GM19025 (cell line): ENCODE results near the gene HS3ST6.
"Not testable (repeated sequence)": the region's sequence is repeated elsewhere in the genome, so short reads cannot be mapped to it uniquely, and the experiment has no call there.

Experiments
- ATAC-seq: cut with Tn5 transposase; IDR thresholded peaks from one replicate; pipeline ENCODE4 v1.9.1; 2021; ENCODE audit warnings: mild to moderate bottlenecking, low read depth, moderate library complexity; ENCODE audit not compliant: unreplicated experiment

Gene HS3ST6

GRCh38 chr16:1947369-1947670, 29.1 kb upstream of the HS3ST6 start:
- no peak for ATAC-seq

GRCh38 chr16:1946495-1947368, 28.5 kb upstream of the HS3ST6 start:
- no peak for ATAC-seq

GRCh38 chr16:1945559-1946391, 27.6 kb upstream of the HS3ST6 start:
- ATAC-seq: no peak

GRCh38 chr16:1944612-1945199, 26.5 kb upstream of the HS3ST6 start:
- ATAC-seq: no peak

- ATAC-seq: peak; percentile 94
Measured at GRCh38 chr16:1942810-1943726, 24.9 kb upstream of the HS3ST6 start, which contains the start of gene MSRB1. Gene MSRB1, minus strand, starts transcription at chr16:1943199. Its CDS starts 43 bp downstream, at chr16:1943156.

- ATAC-seq: no peak
Measured at GRCh38 chr16:1942047-1942809, 24.0 kb upstream of the HS3ST6 start.

- no peak for ATAC-seq
Measured at GRCh38 chr16:1941162-1942046, 23.2 kb upstream of the HS3ST6 start.

- ATAC-seq: no peak
Measured at GRCh38 chr16:1940273-1941161, 22.3 kb upstream of the HS3ST6 start.

GRCh38 chr16:1939833-1940232, 21.6 kb upstream of the HS3ST6 start:
- not testable (repeated sequence) for ATAC-seq

- no peak for ATAC-seq
Measured at GRCh38 chr16:1938910-1939309, 20.7 kb upstream of the HS3ST6 start.

GRCh38 chr16:1938316-1938715, 20.1 kb upstream of the HS3ST6 start:
- no peak for ATAC-seq

GRCh38 chr16:1936945-1937479, 18.8 kb upstream of the HS3ST6 start:
- ATAC-seq: no peak

GRCh38 chr16:1933097-1933661, 15.0 kb upstream of the HS3ST6 start:
- no peak for ATAC-seq

- no peak for ATAC-seq
Measured at GRCh38 chr16:1932050-1933028, 14.1 kb upstream of the HS3ST6 start.

GRCh38 chr16:1930338-1930720, 12.1 kb upstream of the HS3ST6 start:
- no peak for ATAC-seq
